Measurements from ENCODE around the gene CSF2RB.
"Not testable (repeated sequence)": the region's sequence is repeated elsewhere in the genome, so short reads cannot be mapped to it uniquely, and the experiment has no call there.

CSF2RB gene

DNA sequence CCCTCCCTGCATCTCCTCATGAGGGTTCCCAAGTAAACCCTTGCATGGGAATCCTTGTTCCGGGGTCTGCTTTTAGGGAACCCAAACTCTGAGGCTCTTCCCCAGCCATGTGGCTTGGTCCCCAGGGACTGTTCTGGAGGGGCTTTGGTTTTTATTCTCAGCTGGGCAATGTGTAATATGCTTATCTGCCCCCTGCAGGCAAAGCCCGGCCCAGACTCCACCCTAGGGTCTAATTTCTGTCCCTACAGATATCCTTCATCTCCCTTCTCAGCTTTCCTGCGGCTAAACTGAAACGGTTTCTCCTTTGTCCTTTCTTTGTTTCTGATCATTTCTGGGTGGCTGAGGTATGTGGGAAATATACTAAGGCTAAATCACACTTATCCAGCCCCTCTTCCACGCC, 68.7 kb downstream of the CSF2RB start:
- peak; percentile 33 for DNase-seq
- in situ Hi-C loops (cut with MboI; ENCODE audit: low pct_unique_long_range_greater_than_20kb, low sequenced_read_pairs): loop anchor here (25.0 kb wide), 1 partner anchor 445 kb away; the partner anchor contains the start of gene EIF3D

DNA sequence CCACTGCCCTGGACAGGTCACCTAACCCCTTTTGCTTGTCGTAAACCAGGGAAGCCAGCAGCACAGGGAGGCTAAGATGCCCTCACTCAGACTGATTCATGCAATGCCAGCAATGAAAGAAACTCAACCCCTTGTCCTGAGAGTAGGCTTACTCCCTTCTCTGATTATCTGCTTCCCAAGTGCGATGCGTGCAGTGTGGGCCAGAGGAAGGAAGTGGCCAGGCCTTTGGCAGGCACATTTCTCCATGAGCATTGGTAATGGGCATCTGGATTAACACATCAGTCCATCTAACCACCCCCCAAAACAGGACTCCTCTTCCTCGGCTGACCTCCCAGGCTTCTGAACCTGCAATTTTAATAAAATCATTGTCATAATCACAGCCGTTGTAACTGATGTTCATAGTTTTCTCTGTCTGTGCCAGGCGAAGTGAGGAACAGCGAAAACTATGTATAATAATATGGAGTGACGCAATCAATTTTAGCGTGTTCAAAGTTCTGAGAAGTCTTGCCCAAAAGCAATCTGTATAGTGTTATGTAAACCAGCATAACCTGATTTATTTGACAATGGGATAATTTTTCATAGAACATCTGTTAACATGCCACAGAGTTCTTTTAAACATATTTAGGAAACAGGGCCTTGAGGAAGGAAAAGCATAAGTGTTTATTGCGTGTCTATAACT, 71.9 kb downstream of the CSF2RB start:
- DNase-seq: no peak
- in situ Hi-C loops (cut with MboI; ENCODE audit: low pct_unique_long_range_greater_than_20kb, low sequenced_read_pairs): loop anchor here (25.0 kb wide), 1 partner anchor 448 kb away; the partner anchor contains the start of gene EIF3D

DNA sequence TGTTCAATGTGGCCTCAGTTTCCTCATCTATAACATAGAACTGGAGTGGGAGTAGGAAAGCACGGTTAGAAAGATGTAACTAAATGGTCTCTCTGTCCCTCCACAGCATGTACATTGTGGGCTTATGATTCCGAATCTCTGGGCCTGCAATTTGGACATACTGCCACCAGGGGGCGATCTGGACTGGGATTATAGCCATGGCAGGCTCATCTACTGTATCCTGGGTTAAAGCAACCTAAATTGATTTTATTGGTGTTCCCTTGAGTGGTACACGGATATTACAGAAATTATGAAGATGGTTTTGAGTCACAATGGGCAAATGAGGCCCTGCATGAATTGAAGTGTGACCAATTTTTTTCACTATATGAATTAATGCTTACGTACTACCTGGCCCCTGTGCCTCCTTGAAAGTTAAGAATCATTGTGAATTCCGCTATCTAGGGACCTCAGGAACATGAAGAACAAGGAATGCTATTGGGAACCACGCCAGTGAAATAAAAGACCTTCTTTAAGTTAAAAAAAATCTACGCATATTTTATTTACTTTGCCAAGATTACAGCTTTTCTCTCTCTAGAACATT, 72.9 kb downstream of the CSF2RB start:
- in situ Hi-C loops (cut with MboI; ENCODE audit: low pct_unique_long_range_greater_than_20kb, low sequenced_read_pairs): loop anchor here (25.0 kb wide), 1 partner anchor 449 kb away; the partner anchor contains the start of gene EIF3D
- DNase-seq: peak; percentile 74

DNA sequence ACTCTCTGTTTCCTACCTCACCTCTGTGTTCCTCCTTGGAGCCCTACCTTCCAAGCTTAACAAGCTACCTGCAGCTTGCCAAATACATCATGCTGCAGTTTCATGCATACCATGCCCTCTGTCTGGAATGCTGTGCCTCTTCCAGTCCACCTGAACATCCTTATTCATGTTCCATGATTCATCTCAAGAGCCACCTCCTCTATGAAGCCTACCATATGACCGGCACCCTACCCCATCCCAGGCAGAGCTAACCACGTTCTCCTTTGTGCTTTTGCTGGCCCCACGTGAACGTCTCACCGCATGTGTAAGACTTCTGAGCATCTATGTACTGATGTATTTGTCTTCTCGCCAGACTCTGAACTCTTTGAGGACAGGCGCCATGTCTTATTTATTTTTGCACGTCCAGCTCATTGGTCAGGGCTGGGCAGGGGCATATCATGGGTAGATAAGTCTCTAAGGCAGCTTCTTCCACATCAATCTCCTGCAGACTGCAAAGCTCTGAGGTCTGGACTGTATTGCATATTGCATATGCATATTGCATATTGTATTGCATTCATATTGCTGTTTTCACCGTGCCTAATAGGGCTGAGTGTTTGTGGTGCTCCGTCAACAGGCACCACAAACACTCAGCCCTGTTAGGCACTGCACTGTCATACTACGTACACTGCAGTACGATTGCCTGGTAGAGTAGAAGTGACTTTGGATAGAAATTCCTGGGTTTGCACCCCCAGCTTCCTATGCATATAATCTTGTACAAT, 74.8 kb downstream of the CSF2RB start:
- in situ Hi-C loops (cut with MboI; ENCODE audit: low pct_unique_long_range_greater_than_20kb, low sequenced_read_pairs): loop anchor here (25.0 kb wide), 1 partner anchor 451 kb away; the partner anchor contains the start of gene EIF3D
- no peak for DNase-seq

DNA sequence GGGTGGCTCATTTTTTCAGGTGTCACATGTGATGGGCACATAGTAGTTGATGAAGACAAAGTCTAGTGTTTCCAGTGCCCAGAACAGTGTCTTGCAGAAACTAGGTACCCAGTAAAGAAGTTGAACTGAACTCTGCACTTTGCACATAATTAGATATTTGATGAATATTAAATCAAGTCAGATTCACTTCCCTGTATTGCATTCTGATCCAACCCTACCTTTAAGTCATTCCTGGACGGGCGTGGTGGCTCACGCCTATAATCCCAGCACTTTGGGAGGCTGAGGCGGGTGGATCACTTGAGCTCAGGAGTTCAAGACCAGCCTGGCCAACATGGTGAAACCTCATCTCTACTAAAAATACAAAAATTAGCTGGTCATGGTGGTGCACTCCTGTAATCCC, 75.6 kb downstream of the CSF2RB start:
- not testable (repeated sequence) for DNase-seq
- in situ Hi-C loops (cut with MboI; ENCODE audit: low pct_unique_long_range_greater_than_20kb, low sequenced_read_pairs): loop anchor here (25.0 kb wide), 1 partner anchor 452 kb away; the partner anchor contains the start of gene EIF3D

Measured in KBM-7 (cell line).